Endothelial cell of umbilical vein (primary cell): ENCODE results near the gene TARDBP. TPM values are rescaled to one million over a fixed set of nuclear protein-coding genes. Genes with fewer than 3 reads are reported as not detected.

Source experiments
- Bru-seq: library from RNA; stranded (reverse); fragments of 400-500 nt; gene quantifications from one replicate; lab custom pipeline; 2021; lab: Mats Ljungman, UMichigan
- BruChase-seq, 2 experiments: library from RNA; stranded (reverse); fragments of 400-500 nt; gene quantifications; one replicate each; lab custom pipeline; 2021; lab: Mats Ljungman, UMichigan
- BruUV-seq: library from RNA; stranded (reverse); fragments of 400-500 nt; replicated peaks from 2 replicates; lab custom pipeline; 2021; lab: Mats Ljungman, UMichigan
- CTCF ChIA-PET: fragments of 300-600, 350-600 bp; sonication (Branson Sonifier 250); formaldehyde crosslinking; loops from one replicate; lab custom pipeline; 2021; ENCODE audit warnings: antibody characterized with exemption, inconsistent platforms; lab: Charles Lee
- POLR2A ChIA-PET: fragments of 300-600, 350-600 bp; sonication (Branson Sonifier 250); formaldehyde crosslinking; loops from one replicate; lab custom pipeline; 2021; ENCODE audit warnings: antibody characterized with exemption, inconsistent platforms; lab: Charles Lee
- DNase-seq: peaks from one replicate; pipeline ENCODE4 v3.0.0-alpha.2; 2011; ENCODE audit warnings: low read depth, low spot score
- FAIRE-seq: peaks from 2 replicates; lab custom pipeline; 2011; peaks lifted over from hg19 to GRCh38; lab: Jason Lieb, UNC
- H2AFZ ChIP-seq: 2 replicates; pipeline ENCODE4 v1.6.0; 2012; ENCODE audit warnings: low read depth, low read length, control low read depth, inconsistent platforms
- H3K27ac ChIP-seq: 2 replicates; pipeline ENCODE4 v1.5.1; 2011; ENCODE audit warnings: low read depth, mild to moderate bottlenecking, control low read depth, low read length, moderate library complexity; ENCODE audit not compliant: insufficient read depth
- H3K27me3 ChIP-seq, 2 experiments: 2 replicates each; pipeline versions ENCODE4 v1.6.0 to v1.6.1; 2011; ENCODE audit warnings: low read length in 2 of 2, mixed read lengths in 1 of 2; ENCODE audit not compliant: control insufficient read depth in 2 of 2, insufficient read depth in 2 of 2
- H3K36me3 ChIP-seq, 2 experiments: 2 replicates in 1 of 2; 3 replicates in 1 of 2; pipeline ENCODE4 v1.5.1; 2011; ENCODE audit warnings: low read length in 2 of 2, mild to moderate bottlenecking in 1 of 2, moderate library complexity in 1 of 2; ENCODE audit not compliant: control insufficient read depth in 2 of 2, insufficient read depth in 2 of 2; ENCODE audit errors: extremely low read depth in 1 of 2
- H3K4me1 ChIP-seq: 3 replicates; pipeline ENCODE4 v1.5.1; 2011; ENCODE audit warnings: mild to moderate bottlenecking, low read length; ENCODE audit not compliant: control insufficient read depth, insufficient read depth; ENCODE audit errors: extremely low read depth
- H3K4me2 ChIP-seq: 2 replicates; pipeline ENCODE4 v1.6.1; 2011; ENCODE audit warnings: low read length, control low read depth, mixed read lengths; ENCODE audit not compliant: insufficient read depth
- H3K4me3 ChIP-seq, 3 experiments: fragments of 200-600 bp in 1 of 3; sonication (generic), shearing (Covaris generic) in 1 of 3; replicated peaks in 1 of 3; 2 replicates each; pipeline ENCODE4 v1.5.1; 2011 to 2016; ENCODE audit warnings: control low read depth in 3 of 3, low read length in 3 of 3, mild to moderate bottlenecking in 2 of 3, inconsistent platforms in 1 of 3, low read depth in 1 of 3, moderate library complexity in 1 of 3; ENCODE audit not compliant: insufficient read depth in 1 of 3
- H3K79me2 ChIP-seq: 2 replicates; pipeline ENCODE4 v1.6.0; 2012; ENCODE audit warnings: low read length, inconsistent platforms; ENCODE audit not compliant: control insufficient read depth, insufficient read depth
- H3K9ac ChIP-seq: replicated peaks from 2 replicates; pipeline ENCODE3; 2011; ENCODE audit warnings: low read length, control low read depth; ENCODE audit not compliant: insufficient read depth; ENCODE audit errors: extremely low read depth
- H3K9me1 ChIP-seq: replicated peaks from 3 replicates; pipeline ENCODE4 v1.6.0; 2011; ENCODE audit warnings: mild to moderate bottlenecking, low read length; ENCODE audit not compliant: control insufficient read depth, insufficient read depth; ENCODE audit errors: extremely low read depth
- H3K9me3 ChIP-seq: replicated peaks from 2 replicates; pipeline ENCODE4 v1.5.1; 2012; ENCODE audit warnings: low read length, inconsistent platforms; ENCODE audit not compliant: control insufficient read depth, insufficient read depth
- H4K20me1 ChIP-seq: replicated peaks from 2 replicates; pipeline ENCODE3; 2011; ENCODE audit warnings: mild to moderate bottlenecking, low read length; ENCODE audit not compliant: control insufficient read depth, insufficient read depth; ENCODE audit errors: extremely low read depth
- EZH2 ChIP-seq: IDR thresholded peaks from 2 replicates; pipeline ENCODE4 v1.6.1; 2012; ENCODE audit warnings: borderline replicate concordance, low read depth, mild to moderate bottlenecking, moderate library complexity, low read length, inconsistent platforms; ENCODE audit not compliant: severe bottlenecking
- FOS ChIP-seq: IDR thresholded peaks from 2 replicates; pipeline ENCODE4 v1.6.1; 2011; ENCODE audit warnings: mild to moderate bottlenecking, low read length, moderate library complexity, borderline replicate concordance; ENCODE audit not compliant: insufficient read depth
- GATA2 ChIP-seq: IDR thresholded peaks from 2 replicates; pipeline ENCODE4 v1.7.0; 2011; ENCODE audit warnings: low read depth, mild to moderate bottlenecking, moderate library complexity, mixed read lengths, low read length; ENCODE audit not compliant: insufficient read length, insufficient read depth
- JUN ChIP-seq: IDR thresholded peaks from 2 replicates; pipeline ENCODE4 v1.6.1; 2011; ENCODE audit warnings: borderline replicate concordance, low read depth; ENCODE audit not compliant: insufficient read length, insufficient read depth
- MAX ChIP-seq: IDR thresholded peaks from 2 replicates; pipeline ENCODE4 v1.6.1; 2011; ENCODE audit not compliant: insufficient read depth, insufficient read length
- MYC ChIP-seq: IDR thresholded peaks from one replicate; pipeline ENCODE4 v1.6.1; 2011; ENCODE audit warnings: mild to moderate bottlenecking, low read depth, low read length
- POLR2A ChIP-seq: IDR thresholded peaks from 2 replicates; pipeline ENCODE4 v1.6.1; 2012; ENCODE audit warnings: low read depth, mild to moderate bottlenecking, control low read depth, low read length
- POLR2AphosphoS5 ChIP-seq: IDR thresholded peaks from 2 replicates; pipeline ENCODE4 v1.6.1; 2012; ENCODE audit warnings: low read depth, mild to moderate bottlenecking, control low read depth, low read length, moderate library complexity; ENCODE audit not compliant: insufficient read depth
- dilution Hi-C: fragments of 300-500 bp; cut with MboI; formaldehyde crosslinking; loops from one replicate; pipeline ENCODE4 v1.15.0; 2019; ENCODE audit warnings: low sequenced_read_pairs; ENCODE audit not compliant: extremely low pct_ligation_motif_present
- intact Hi-C: fragments of 100-400 bp; cut with micrococcal nuclease; formaldehyde crosslinking; loops from one replicate; pipeline ENCODE4 v1.10.0; 2022
- long read RNA-seq: library from polyadenylated mRNA; stranded (forward); transcript quantifications from one replicate; pipeline ENCODE4 v2.0.0, GENCODE V29; 2021
- polyA minus RNA-seq, 3 experiments: library from RNA; depleted of rRNA, polyadenylated mRNA; stranded (reverse); fragments of >200 nt; gene quantifications; 1 replicate in 1 of 3; 2 replicates in 2 of 3; pipeline ENCODE4 v1.2.3, GENCODE V29; 2011
- polyA plus RNA-seq, 4 experiments: library from polyadenylated mRNA; depleted of rRNA in 3 of 4; stranded (reverse) in 3 of 4; unstranded in 1 of 4; fragments of >200 nt; gene quantifications; 2 replicates each; pipeline versions ENCODE4 v1.2.1 to v1.2.3, GENCODE V29; 2011 to 2012; ENCODE audit warnings: missing spikeins in 1 of 4
- total RNA-seq: library from RNA; stranded (reverse); gene quantifications from 2 replicates; pipeline ENCODE4 v1.2.3, GENCODE V29; 2021
- TF ChIP-seq, protein P1 (sequence below), 2 donors: IDR thresholded peaks; 1 replicate in 1 of 2; 2 replicates in 1 of 2; pipeline ENCODE4 v1.5.1; 2011; ENCODE audit warnings: low read length in 2 of 2, mild to moderate bottlenecking in 2 of 2, moderate library complexity in 2 of 2, control low read depth in 1 of 2, inconsistent platforms in 1 of 2, low read depth in 1 of 2; ENCODE audit not compliant: insufficient read depth in 1 of 2; ENCODE audit errors: extremely low read depth in 1 of 2

TARDBP gene
- total RNA-seq = 171 and 183 TPM in 2 replicates
- 69.0 and 106 TPM in 2 replicates for polyA plus RNA-seq
- polyA plus RNA-seq (2011; cell fraction: cytosol; rRNA removed) = 94.9 and 100 TPM in 2 replicates
- 150 and 276 TPM in 2 replicates for polyA plus RNA-seq (2011; cell fraction: nucleus; rRNA removed)
- 173 and 224 TPM in 2 replicates for polyA plus RNA-seq (2012)
- 92.0 and 117 TPM in 2 replicates for polyA minus RNA-seq
- polyA minus RNA-seq (2011; cell fraction: cytosol; rRNA and poly(A)+ RNA removed) = 110 TPM
- 112 and 120 TPM in 2 replicates for polyA minus RNA-seq (2011; cell fraction: nucleus; rRNA and poly(A)+ RNA removed)
- Bru-seq, nascent RNA = percentile 99 among the genes with signal in this experiment
- BruChase-seq, experiment 1, labeled RNA remaining after a 6-hour chase = percentile 100 among the genes with signal in this experiment
- BruChase-seq, experiment 2, labeled RNA remaining after a 2-hour chase = percentile 100 among the genes with signal in this experiment
- long read RNA-seq, full-length matches to known transcripts = 187 of 221 reads
- long read RNA-seq, partial matches to known transcripts = 18 of 221 reads
- long read RNA-seq, other reads (novel, unspliced or antisense) = 16 of 221 reads

DNA sequence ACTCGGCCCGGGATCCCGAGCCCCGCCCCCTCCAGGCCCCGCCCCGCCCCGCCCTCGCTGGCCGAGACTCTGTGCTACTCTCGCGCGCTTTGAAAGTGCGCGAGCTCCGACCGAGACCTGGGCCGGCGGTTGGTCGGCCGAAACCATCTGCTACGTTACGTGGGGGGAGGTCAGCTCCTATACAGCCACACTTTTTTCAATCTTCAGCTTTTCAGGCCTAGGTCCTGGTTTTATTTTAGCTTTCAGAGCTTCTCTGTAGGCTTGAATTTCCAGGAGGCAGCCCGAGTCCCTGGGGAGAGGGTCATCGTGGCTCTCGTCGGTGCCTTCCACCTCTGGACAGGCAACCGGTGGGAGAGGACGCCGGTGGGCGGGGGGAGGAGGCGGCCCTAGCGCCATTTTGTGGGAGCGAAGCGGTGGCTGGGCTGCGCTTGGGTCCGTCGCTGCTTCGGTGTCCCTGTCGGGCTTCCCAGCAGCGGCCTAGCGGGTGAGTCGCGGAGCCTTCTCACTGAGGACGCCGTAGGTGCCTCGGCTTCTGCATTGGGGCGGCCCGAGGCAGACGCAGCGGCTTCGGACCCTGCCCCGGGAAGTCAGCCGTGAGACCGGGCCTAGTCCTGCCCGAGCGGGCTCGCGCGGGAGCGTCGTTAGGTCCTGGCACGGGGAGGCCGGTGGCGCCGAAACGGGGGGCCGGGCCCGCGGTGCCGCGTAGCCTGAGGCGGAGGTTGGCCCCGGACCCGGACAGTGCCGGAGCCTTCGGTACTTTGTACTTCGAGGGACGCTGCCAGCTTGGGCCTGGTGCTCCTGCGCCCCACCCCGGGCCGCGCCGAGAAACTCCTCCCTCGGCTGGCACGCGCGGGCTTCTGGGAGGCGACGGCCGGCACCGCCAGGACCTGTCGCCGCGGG lies at the start of gene TARDBP:
Gene TARDBP (plus strand): TSS at position 395 of the 900 bp plus-strand sequence. CDS start 1,074 bp downstream, outside the sequence.
- H3K36me3 ChIP-seq = peaks cover 12 to 17% of the 10 kb centered on the region in 2 experiments
- H3K27me3 ChIP-seq = no peaks in the 10 kb centered on the region
- intact Hi-C loops (loop anchor here (2.0 kb wide), 2 partner anchors 86 to 506 kb away; partner anchors contain the start of gene EXOSC10), dilution Hi-C loops (no loop called here)
- ChIA-PET POLR2A (interaction anchor here (0.6 to 1.0 kb wide), 3 partner anchors 17 to 149 kb away, joined by 3 to 4 read pairs (median 3); partner anchors contain the start of gene EXOSC10), CTCF (interaction anchor here (0.6 to 1.7 kb wide), 4 partner anchors 19 to 466 kb away, joined by 3 to 6 read pairs (median 4); partner anchors contain the start of gene DISP3)
- DNase-seq = peak; percentile 91
- peaks cover 44% of the 10 kb centered on the region for H3K79me2 ChIP-seq
- no peaks in the 10 kb centered on the region for H3K9me3 ChIP-seq
- peaks cover 20% of the 10 kb centered on the region for H3K4me1 ChIP-seq
- H3K9ac ChIP-seq = peak within 1 kb of the TSS; percentile 100
- TF ChIP-seq, protein P1, sequence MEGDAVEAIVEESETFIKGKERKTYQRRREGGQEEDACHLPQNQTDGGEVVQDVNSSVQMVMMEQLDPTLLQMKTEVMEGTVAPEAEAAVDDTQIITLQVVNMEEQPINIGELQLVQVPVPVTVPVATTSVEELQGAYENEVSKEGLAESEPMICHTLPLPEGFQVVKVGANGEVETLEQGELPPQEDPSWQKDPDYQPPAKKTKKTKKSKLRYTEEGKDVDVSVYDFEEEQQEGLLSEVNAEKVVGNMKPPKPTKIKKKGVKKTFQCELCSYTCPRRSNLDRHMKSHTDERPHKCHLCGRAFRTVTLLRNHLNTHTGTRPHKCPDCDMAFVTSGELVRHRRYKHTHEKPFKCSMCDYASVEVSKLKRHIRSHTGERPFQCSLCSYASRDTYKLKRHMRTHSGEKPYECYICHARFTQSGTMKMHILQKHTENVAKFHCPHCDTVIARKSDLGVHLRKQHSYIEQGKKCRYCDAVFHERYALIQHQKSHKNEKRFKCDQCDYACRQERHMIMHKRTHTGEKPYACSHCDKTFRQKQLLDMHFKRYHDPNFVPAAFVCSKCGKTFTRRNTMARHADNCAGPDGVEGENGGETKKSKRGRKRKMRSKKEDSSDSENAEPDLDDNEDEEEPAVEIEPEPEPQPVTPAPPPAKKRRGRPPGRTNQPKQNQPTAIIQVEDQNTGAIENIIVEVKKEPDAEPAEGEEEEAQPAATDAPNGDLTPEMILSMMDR (IDR thresholded peaks at IDR 0.05; ENCODE audit: extremely low read depth in 1 of 2, insufficient read depth in 1 of 2, low read depth in 1 of 2, low read length in 2 of 2) = no peak
- TF ChIP-seq GATA2 (no peak), POLR2AphosphoS5 (peak; percentile 71), JUN (no peak), FOS (no peak), MYC (no peak), EZH2 (no peak), MAX (no peak), POLR2A (peak; percentile 83)
- peak within 1 kb of the TSS; percentile 98 for H3K4me2 ChIP-seq
- peak within 1 kb of the TSS; percentile 99 for H2AFZ ChIP-seq
- peak within 1 kb of the TSS; percentile 100 for H3K27ac ChIP-seq
- no peaks in the 10 kb centered on the region for H3K9me1 ChIP-seq
- H3K4me3 ChIP-seq = peak within 1 kb of the TSS; percentile 62 to 95 (median 95)
- BruUV-seq = TSS peak; percentile 76
- FAIRE-seq = peak; percentile 94
- H4K20me1 ChIP-seq = peaks cover 15% of the 10 kb centered on the region
